OCI-LY3 (cell line): ENCODE data around the gene HGF.

Source experiments
- H2AFZ ChIP-seq: fragments of 200-600, 300-600 bp; shearing (Covaris generic); 2 replicates; pipeline ENCODE4 v1.6.0; 2014; ENCODE audit warnings: antibody characterized with exemption, low read depth, low read length
- H3K27ac ChIP-seq: fragments of 200-600, 300-600 bp; sonication (generic); 2 replicates; pipeline ENCODE4 v1.5.1; 2014; ENCODE audit warnings: mild to moderate bottlenecking, low read length, moderate library complexity, mixed read lengths
- H3K27me3 ChIP-seq: fragments of 200-600, 300-600 bp; sonication (generic); 2 replicates; pipeline ENCODE4 v1.6.1; 2014; ENCODE audit warnings: low read depth, low read length, mixed read lengths
- H3K36me3 ChIP-seq: fragments of 200-600, 300-600 bp; sonication (generic); replicated peaks from 2 replicates; pipeline ENCODE3; 2014; ENCODE audit warnings: low read depth, low read length, mixed read lengths
- H3K4me1 ChIP-seq: fragments of 300-600, 200-600 bp; sonication (generic); 2 replicates; pipeline ENCODE4 v1.6.1; 2014; ENCODE audit warnings: low read length, mixed read lengths
- H3K4me2 ChIP-seq: fragments of 200-600, 300-600 bp; sonication (generic); 2 replicates; pipeline ENCODE4 v1.6.1; 2014; ENCODE audit warnings: low read length, mixed read lengths
- H3K4me3 ChIP-seq: fragments of 300-600, 200-600 bp; sonication (generic); 2 replicates; pipeline ENCODE4 v1.5.1; 2014; ENCODE audit warnings: antibody characterized with exemption, mild to moderate bottlenecking, low read length, moderate library complexity
- H3K79me2 ChIP-seq: fragments of 300-600, 200-600 bp; shearing (Covaris generic); 2 replicates; pipeline ENCODE4 v1.6.1; 2014; ENCODE audit warnings: mild to moderate bottlenecking, low read length, mixed read lengths
- H3K9ac ChIP-seq: fragments of 300-600, 200-600 bp; shearing (Covaris generic); 2 replicates; pipeline ENCODE4 v1.6.0; 2014; ENCODE audit warnings: mild to moderate bottlenecking, low read length, moderate library complexity
- H3K9me3 ChIP-seq: fragments of 200-600, 300-600 bp; shearing (Covaris generic); 2 replicates; pipeline ENCODE4 v1.6.1; 2014; ENCODE audit warnings: low read length, mixed read lengths; ENCODE audit not compliant: insufficient read depth
- H4K20me1 ChIP-seq: fragments of 200-600, 300-600 bp; sonication (generic); 2 replicates; pipeline ENCODE4 v1.6.1; 2016; ENCODE audit warnings: low read length, mixed read lengths; ENCODE audit not compliant: insufficient read depth
- EZH2phosphoT487 ChIP-seq: fragments of 200-600 bp; shearing (Covaris generic); IDR thresholded peaks from 2 replicates; pipeline ENCODE4 v1.6.1; 2018; ENCODE audit warnings: antibody characterized with exemption, mixed run types, low read depth
- TF ChIP-seq, protein P1 (sequence below): fragments of 200-600, 300-600 bp; sonication (generic); IDR thresholded peaks from 2 replicates; pipeline ENCODE4 v1.5.1; 2014; ENCODE audit warnings: antibody characterized with exemption, low read length, low read depth

Gene HGF

GRCh38 chr7:81672872-81673271 lies 97.0 kb downstream of the HGF start:
- Histone ChIP-seq H3K79me2 (no peaks in the 10 kb centered on the region), H3K9ac (no peak overlapping the region), H4K20me1 (no peaks in the 10 kb centered on the region), H3K9me3 (no peaks in the 10 kb centered on the region), H2AFZ (no peak overlapping the region), H3K4me3 (no peak overlapping the region), H3K4me2 (no peak overlapping the region), H3K4me1 (peaks cover 13% of the 10 kb centered on the region), H3K36me3 (no peaks in the 10 kb centered on the region), H3K27ac (no peak overlapping the region), H3K27me3 (no peaks in the 10 kb centered on the region)
- TF ChIP-seq, protein P1, sequence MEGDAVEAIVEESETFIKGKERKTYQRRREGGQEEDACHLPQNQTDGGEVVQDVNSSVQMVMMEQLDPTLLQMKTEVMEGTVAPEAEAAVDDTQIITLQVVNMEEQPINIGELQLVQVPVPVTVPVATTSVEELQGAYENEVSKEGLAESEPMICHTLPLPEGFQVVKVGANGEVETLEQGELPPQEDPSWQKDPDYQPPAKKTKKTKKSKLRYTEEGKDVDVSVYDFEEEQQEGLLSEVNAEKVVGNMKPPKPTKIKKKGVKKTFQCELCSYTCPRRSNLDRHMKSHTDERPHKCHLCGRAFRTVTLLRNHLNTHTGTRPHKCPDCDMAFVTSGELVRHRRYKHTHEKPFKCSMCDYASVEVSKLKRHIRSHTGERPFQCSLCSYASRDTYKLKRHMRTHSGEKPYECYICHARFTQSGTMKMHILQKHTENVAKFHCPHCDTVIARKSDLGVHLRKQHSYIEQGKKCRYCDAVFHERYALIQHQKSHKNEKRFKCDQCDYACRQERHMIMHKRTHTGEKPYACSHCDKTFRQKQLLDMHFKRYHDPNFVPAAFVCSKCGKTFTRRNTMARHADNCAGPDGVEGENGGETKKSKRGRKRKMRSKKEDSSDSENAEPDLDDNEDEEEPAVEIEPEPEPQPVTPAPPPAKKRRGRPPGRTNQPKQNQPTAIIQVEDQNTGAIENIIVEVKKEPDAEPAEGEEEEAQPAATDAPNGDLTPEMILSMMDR, result no peak
- TF ChIP-seq EZH2phosphoT487, result no peak

GRCh38 chr7:81669476-81670105 lies 100.3 kb downstream of the HGF start:
- H3K27me3 ChIP-seq, result no peaks in the 10 kb centered on the region
- no peaks in the 10 kb centered on the region for H4K20me1 ChIP-seq
- H3K79me2 ChIP-seq, result no peaks in the 10 kb centered on the region
- H3K4me3 ChIP-seq, result no peak overlapping the region
- no peaks in the 10 kb centered on the region for H3K9me3 ChIP-seq
- H3K4me2 ChIP-seq, result no peak overlapping the region
- no peaks in the 10 kb centered on the region for H3K4me1 ChIP-seq
- no peak overlapping the region for H2AFZ ChIP-seq
- no peak overlapping the region for H3K9ac ChIP-seq
- no peaks in the 10 kb centered on the region for H3K36me3 ChIP-seq
- TF ChIP-seq, protein P1, result no peak
- no peak for TF ChIP-seq EZH2phosphoT487
- H3K27ac ChIP-seq, result no peak overlapping the region

DNA sequence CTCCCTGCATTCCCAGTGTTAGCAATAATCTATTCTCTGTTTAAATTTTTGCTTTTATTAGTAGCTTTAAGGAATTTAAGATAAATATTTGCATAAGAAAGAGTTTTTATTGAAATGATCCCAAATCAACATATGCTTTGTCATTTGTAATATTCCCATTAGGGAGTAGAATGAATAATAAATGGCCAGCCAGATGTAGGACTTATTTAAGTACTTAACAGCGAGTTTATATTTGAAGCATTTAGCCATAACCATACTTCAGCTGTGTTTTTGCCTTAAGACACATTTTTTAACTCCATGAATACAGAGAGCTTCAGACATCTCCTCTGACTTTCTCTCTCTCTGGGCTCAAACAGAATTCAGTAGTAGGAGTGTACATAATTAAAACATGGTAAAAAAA lies 103.6 kb downstream of the HGF start:
- Histone ChIP-seq H3K79me2 (no peaks in the 10 kb centered on the region), H3K4me1 (no peaks in the 10 kb centered on the region), H3K4me2 (no peak overlapping the region), H3K9ac (no peak overlapping the region), H3K27me3 (no peaks in the 10 kb centered on the region), H4K20me1 (no peaks in the 10 kb centered on the region), H3K4me3 (no peak overlapping the region), H2AFZ (no peak overlapping the region), H3K27ac (no peak overlapping the region), H3K9me3 (no peaks in the 10 kb centered on the region), H3K36me3 (no peaks in the 10 kb centered on the region)
- TF ChIP-seq, protein P1, result no peak
- TF ChIP-seq EZH2phosphoT487, result no peak

- Histone ChIP-seq H3K27me3 (no peaks in the 10 kb centered on the region), H3K9me3 (no peaks in the 10 kb centered on the region), H3K9ac (no peak overlapping the region), H3K4me1 (no peaks in the 10 kb centered on the region), H3K79me2 (no peaks in the 10 kb centered on the region), H2AFZ (no peak overlapping the region), H3K36me3 (no peaks in the 10 kb centered on the region), H3K4me3 (no peak overlapping the region), H4K20me1 (no peaks in the 10 kb centered on the region), H3K27ac (no peak overlapping the region), H3K4me2 (no peak overlapping the region)
- TF ChIP-seq, protein P1, result no peak
- no peak for TF ChIP-seq EZH2phosphoT487
Measured at GRCh38 chr7:81665236-81665635, 104.6 kb downstream of the HGF start.
